Bronchial epithelial cell (primary cell): ENCODE measurements around the gene NMUR1. TPM values are rescaled to one million over a fixed set of nuclear protein-coding genes. Genes with fewer than 3 reads are reported as not detected.

ENCODE experiments used
- DNase-seq: peaks from one replicate; pipeline ENCODE4 v3.0.0-alpha.2; 2010; ENCODE audit warnings: low read depth
- FAIRE-seq: peaks from 2 replicates; lab custom pipeline; 2011; peaks lifted over from hg19 to GRCh38; lab: Jason Lieb, UNC
- H3K27me3 ChIP-seq: 2 replicates; pipeline ENCODE4 v1.5.1; 2011; ENCODE audit warnings: low read length; ENCODE audit not compliant: control insufficient read depth, insufficient read depth
- H3K36me3 ChIP-seq: 2 replicates; pipeline ENCODE4 v1.5.1; 2011; ENCODE audit warnings: low read length; ENCODE audit not compliant: control insufficient read depth, insufficient read depth
- H3K4me3 ChIP-seq: 2 replicates; pipeline ENCODE4 v1.5.1; 2011; ENCODE audit warnings: mild to moderate bottlenecking, low read depth, low read length, control low read depth
- total RNA-seq: library from RNA; depleted of rRNA; stranded (reverse); fragments of >200 nt; gene quantifications from 2 replicates; pipeline ENCODE4 v1.2.1, GENCODE V29; 2014
- TF ChIP-seq, protein P1 (sequence below): IDR thresholded peaks from 2 replicates; pipeline ENCODE4 v1.5.1; 2011; ENCODE audit warnings: mild to moderate bottlenecking, moderate library complexity, low read length, control low read depth, inconsistent platforms; ENCODE audit not compliant: insufficient read depth, severe bottlenecking

The NMUR1 gene
- total RNA-seq, 1 donor from 2014 or later, result not detected

DNA sequence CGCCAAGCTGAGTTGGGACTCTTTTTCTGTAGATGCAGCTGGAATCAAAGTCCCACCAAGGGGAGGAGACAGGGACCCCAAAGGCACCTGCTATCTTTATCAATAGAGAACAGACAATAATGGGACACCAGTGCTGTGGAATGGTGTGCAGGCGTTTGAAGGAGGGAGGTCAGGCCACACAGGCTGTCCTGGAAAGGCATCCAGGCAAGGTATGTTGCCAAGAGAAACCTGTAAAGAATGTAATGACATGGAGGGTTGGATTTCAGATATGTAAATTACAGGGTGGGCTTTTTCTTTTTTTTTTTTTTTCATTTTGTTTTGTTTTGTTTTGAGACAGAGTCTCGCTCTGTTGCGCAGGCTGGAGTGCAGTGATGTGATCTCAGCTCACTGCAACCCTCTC, 9.7 kb upstream of the NMUR1 start:
- DNase-seq (no peak), FAIRE-seq (no peak)
- no peaks in the 10 kb centered on the region for H3K27me3 ChIP-seq
- H3K4me3 ChIP-seq, result no peak overlapping the region
- TF ChIP-seq, protein P1, sequence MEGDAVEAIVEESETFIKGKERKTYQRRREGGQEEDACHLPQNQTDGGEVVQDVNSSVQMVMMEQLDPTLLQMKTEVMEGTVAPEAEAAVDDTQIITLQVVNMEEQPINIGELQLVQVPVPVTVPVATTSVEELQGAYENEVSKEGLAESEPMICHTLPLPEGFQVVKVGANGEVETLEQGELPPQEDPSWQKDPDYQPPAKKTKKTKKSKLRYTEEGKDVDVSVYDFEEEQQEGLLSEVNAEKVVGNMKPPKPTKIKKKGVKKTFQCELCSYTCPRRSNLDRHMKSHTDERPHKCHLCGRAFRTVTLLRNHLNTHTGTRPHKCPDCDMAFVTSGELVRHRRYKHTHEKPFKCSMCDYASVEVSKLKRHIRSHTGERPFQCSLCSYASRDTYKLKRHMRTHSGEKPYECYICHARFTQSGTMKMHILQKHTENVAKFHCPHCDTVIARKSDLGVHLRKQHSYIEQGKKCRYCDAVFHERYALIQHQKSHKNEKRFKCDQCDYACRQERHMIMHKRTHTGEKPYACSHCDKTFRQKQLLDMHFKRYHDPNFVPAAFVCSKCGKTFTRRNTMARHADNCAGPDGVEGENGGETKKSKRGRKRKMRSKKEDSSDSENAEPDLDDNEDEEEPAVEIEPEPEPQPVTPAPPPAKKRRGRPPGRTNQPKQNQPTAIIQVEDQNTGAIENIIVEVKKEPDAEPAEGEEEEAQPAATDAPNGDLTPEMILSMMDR, result no peak
- H3K36me3 ChIP-seq, result no peaks in the 10 kb centered on the region

DNA sequence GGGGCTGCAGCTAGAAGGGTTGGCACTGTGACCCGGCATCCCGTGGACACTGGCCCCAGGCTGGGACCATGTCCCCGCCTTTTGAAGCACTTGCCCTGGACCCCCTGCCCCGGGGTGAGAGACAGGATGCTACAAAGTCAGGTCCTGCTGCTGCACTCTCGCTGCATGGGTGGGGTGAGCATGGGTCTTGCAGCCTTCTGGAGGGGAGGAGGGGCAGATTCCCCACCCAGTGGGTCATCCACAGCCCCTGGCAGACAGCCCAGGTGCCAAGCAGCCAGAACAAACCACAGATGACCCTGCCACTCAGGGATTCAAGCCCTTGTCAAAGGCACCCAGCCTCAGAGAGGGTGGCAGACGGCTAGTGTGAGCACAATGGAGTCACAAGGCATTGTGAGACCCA, 5.7 kb upstream of the NMUR1 start:
- Histone ChIP-seq H3K4me3 (no peak overlapping the region), H3K36me3 (no peaks in the 10 kb centered on the region), H3K27me3 (no peaks in the 10 kb centered on the region)
- FAIRE-seq (no peak), DNase-seq (no peak)
- TF ChIP-seq, protein P1, result no peak

DNA sequence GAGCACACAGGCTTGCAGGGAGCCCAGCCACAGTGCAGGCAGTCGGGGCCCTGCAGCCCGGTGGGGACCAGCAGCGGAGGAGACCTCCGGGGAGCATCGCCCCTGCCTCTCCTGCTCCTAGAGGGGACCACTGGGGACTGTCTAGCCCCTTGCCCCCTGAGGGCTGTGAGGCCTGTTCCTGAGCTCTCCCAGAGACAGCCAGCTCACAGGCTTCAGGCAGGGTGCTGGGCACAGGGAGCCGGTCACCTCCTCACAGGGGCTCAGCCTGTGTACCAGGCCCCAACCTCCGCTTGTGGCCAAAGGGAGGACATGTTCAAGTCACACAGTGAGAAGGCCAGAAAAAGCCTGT, 3.5 kb upstream of the NMUR1 start:
- Histone ChIP-seq H3K36me3 (no peaks in the 10 kb centered on the region), H3K4me3 (no peak overlapping the region), H3K27me3 (peaks cover 6% of the 10 kb centered on the region)
- no peak for FAIRE-seq
- TF ChIP-seq, protein P1, result no peak
- DNase-seq, result no peak

DNA sequence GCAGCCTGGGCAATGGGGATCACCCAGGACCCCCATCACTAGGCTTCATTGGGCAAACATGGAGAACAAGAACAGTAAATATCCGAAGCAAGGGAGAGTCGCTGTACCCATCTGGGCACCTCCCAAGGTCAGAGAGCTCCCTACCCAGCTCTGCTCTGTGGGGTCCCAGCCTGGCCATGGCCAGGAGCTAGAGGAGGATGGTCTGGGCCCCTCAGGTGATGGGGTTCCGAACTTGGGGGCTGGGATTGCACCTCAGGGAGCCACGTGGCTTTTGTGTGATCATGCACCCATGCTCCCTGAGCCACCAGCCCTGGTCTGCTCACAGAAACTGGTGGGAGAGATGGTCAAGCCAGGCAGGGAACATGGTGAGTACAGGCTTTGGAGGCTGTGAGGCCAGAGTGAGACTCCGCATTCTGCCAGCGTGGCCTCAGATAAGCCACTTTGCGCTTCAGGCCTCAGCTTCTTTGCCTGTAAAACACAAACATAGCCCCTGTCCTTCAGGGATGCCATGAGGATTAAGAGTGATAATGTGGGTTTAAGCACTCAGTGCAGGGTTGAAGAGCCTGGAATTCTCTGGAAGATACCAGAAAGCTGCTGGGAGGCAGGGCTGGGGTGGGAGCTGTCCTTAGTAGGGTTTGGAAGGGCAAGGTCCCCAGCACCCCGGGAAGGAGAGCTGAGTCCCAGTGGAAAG, 3.0 kb upstream of the NMUR1 start:
- DNase-seq (no peak), FAIRE-seq (no peak)
- TF ChIP-seq, protein P1, result no peak
- Histone ChIP-seq H3K4me3 (no peak overlapping the region), H3K27me3 (peaks cover 6% of the 10 kb centered on the region), H3K36me3 (no peaks in the 10 kb centered on the region)

DNA sequence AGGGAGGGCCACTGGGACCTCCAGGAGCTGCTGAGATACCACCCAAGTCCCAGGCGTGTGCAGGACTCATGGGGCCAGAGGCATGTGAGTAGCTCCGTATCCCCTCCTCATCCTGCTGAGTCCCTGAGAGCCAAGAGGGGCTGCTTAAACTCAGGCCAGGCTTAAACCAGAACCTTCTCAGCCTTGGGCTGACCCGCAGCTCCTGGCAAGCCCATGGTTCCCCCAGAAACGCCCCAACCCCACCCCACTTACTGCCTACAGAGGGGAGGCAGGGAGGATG, 2.5 kb upstream of the NMUR1 start:
- H3K36me3 ChIP-seq, result no peaks in the 10 kb centered on the region
- no peak overlapping the region for H3K4me3 ChIP-seq
- no peak for FAIRE-seq
- peaks cover 6% of the 10 kb centered on the region for H3K27me3 ChIP-seq
- DNase-seq, result no peak
- TF ChIP-seq, protein P1, result no peak
